OCI-LY1 (cell line): ENCODE data around the gene GLYATL1B.

ENCODE experiments used
- EZH2 ChIP-seq: fragments of 200-600 bp; sonication (generic), shearing (Covaris generic); IDR thresholded peaks from 2 replicates; pipeline ENCODE4 v1.8.0; 2017; ENCODE audit warnings: borderline replicate concordance, mixed run types, mild to moderate bottlenecking, antibody characterized with exemption, low read length, moderate library complexity, mixed read lengths
- TF ChIP-seq, protein P1 (sequence below): fragments of 200-600 bp; sonication (generic), shearing (Covaris generic); IDR thresholded peaks from 2 replicates; pipeline ENCODE4 v1.5.1; 2017; ENCODE audit warnings: mild to moderate bottlenecking, antibody characterized with exemption, low read length, moderate library complexity, mixed read lengths

DNA sequence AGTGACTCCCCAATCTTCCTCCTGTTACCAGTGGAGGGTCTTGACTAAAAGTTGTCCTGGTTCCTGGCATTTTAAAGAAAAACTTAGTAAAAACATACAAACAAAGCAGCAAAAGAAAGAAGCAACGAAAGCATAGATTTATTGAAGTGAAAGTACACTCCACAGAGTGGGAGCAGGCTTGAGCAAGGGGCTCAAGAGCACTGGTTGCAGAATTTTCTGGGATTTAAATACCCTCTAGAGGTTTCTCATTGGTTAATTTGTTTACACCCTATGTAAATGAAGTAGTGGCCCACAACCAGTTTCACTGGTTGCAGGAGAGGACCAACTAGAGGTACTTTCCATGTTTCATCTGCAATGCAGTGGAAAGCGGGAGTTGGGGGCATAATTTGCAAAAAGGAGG is 31.7 kb downstream of the GLYATL1B start:
- no peak for TF ChIP-seq EZH2
- TF ChIP-seq, protein P1, sequence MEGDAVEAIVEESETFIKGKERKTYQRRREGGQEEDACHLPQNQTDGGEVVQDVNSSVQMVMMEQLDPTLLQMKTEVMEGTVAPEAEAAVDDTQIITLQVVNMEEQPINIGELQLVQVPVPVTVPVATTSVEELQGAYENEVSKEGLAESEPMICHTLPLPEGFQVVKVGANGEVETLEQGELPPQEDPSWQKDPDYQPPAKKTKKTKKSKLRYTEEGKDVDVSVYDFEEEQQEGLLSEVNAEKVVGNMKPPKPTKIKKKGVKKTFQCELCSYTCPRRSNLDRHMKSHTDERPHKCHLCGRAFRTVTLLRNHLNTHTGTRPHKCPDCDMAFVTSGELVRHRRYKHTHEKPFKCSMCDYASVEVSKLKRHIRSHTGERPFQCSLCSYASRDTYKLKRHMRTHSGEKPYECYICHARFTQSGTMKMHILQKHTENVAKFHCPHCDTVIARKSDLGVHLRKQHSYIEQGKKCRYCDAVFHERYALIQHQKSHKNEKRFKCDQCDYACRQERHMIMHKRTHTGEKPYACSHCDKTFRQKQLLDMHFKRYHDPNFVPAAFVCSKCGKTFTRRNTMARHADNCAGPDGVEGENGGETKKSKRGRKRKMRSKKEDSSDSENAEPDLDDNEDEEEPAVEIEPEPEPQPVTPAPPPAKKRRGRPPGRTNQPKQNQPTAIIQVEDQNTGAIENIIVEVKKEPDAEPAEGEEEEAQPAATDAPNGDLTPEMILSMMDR: no peak
